ENCODE measurements around the gene SENP3.

Gene SENP3

DNA sequence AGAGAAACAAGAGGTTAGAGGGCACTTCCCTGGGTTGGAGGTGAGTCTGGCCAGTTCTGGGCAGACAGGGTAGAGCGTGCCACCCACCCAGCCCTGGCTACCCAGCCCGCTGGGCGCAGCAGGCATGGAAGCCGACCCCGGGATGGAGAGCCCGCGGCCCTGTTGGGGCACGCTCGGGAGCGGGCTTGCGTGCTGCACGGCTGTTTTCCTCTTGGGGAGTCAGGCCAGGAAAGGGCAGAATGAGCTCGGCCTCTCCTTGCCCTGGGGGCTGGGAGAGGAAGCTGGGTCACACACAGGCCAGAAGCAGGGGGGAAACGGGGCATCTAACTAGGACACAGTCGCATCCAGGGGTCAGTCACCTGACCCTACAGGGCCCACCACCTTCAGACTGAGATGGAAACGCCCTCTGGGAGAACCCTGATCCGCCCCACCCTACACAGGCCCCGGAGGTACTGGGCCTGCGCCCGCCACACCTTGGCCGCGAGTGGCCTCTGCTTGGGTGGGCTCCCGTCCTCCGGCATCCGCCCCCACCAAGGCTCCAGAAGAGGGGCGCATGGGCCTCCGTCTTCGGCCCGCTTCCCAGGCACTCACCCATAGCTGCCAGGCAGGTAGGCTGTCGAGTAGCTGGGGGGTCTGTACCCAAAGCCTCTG, 27.0 kb downstream of the SENP3 start:
- no peak for DNase-seq
- Histone ChIP-seq H3K9me2 (replicated peaks; ENCODE audit: insufficient read depth, low read length) (no peaks in the 10 kb centered on the region), H3K27me3 (replicated peaks; ENCODE audit: insufficient read depth, low read length) (no peaks in the 10 kb centered on the region), H2AFZ (ENCODE audit: low read length) (no peak overlapping the region), H3K4me1 (ENCODE audit: low read length) (0 out of 2 replicates have a peak, but pooled peaks cover 2% of the 10 kb centered on the region), H3K27ac (ENCODE audit: low read length) (no peak overlapping the region), H3K4me3 (ENCODE audit: low read length) (no peak overlapping the region), H4K20me1 (ENCODE audit: insufficient read depth, low read length) (no peaks in the 10 kb centered on the region), H3K36me3 (replicated peaks; ENCODE audit: insufficient read depth, low read length) (no peaks in the 10 kb centered on the region), H3K79me2 (ENCODE audit: low read length) (peaks cover 26% of the 10 kb centered on the region), H3K9me3 (replicated peaks; ENCODE audit: insufficient read depth, low read length) (no peaks in the 10 kb centered on the region), H3K4me2 (ENCODE audit: low read depth, low read length) (no peak overlapping the region), H3F3A (ENCODE audit: insufficient read depth, low read length) (peaks cover 12% of the 10 kb centered on the region; the same call in 1 of the 2 replicates), H3K9ac (ENCODE audit: low read length) (no peak overlapping the region)
- TF ChIP-seq, protein P1, sequence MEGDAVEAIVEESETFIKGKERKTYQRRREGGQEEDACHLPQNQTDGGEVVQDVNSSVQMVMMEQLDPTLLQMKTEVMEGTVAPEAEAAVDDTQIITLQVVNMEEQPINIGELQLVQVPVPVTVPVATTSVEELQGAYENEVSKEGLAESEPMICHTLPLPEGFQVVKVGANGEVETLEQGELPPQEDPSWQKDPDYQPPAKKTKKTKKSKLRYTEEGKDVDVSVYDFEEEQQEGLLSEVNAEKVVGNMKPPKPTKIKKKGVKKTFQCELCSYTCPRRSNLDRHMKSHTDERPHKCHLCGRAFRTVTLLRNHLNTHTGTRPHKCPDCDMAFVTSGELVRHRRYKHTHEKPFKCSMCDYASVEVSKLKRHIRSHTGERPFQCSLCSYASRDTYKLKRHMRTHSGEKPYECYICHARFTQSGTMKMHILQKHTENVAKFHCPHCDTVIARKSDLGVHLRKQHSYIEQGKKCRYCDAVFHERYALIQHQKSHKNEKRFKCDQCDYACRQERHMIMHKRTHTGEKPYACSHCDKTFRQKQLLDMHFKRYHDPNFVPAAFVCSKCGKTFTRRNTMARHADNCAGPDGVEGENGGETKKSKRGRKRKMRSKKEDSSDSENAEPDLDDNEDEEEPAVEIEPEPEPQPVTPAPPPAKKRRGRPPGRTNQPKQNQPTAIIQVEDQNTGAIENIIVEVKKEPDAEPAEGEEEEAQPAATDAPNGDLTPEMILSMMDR (IDR thresholded peaks at IDR 0.05; ENCODE audit: low read length), result no peak
- no peak for TF ChIP-seq EZH2 (optimal IDR thresholded peaks at IDR 0.05; ENCODE audit: low read depth, low read length)
- no peak for TF ChIP-seq EZH2phosphoT487 (IDR thresholded peaks at IDR 0.05; ENCODE audit: low read length)

DNA sequence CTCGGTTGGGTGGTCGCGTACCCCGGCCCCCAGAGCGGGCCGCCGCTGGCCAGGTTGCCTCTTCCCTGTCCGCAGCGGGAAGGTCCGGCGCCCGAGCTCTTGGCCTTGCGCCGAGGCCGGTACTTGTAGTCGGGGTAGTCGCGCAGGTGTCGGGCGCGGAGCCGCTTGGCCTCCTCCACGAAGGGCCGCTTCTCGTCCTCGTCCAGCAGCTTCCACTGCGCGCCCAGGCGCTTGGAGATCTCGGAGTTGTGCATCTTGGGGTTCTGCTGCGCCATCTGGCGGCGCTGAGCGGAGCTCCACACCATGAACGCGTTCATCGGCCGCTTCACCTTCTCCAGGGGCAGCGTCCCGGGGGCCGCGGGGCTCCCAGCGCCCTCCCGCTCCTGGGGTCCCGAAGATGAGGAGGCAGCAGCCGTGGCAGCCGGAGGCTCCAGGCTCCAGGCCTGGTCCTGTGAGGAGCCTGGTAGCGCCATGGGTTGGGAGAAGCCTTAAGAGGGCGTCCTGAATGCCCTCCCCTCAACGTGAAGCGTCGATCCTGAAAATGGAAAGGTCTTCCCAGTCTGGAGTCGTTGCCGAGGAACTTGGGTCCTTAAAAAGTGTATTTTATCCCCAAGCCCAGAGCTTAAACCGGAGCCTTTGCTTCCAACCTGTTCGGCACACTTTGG, 27.6 kb downstream of the SENP3 start:
- H4K20me1 ChIP-seq (ENCODE audit: insufficient read depth, low read length), result no peaks in the 10 kb centered on the region
- H2AFZ ChIP-seq (ENCODE audit: low read length), result no peak overlapping the region
- peaks cover 23% of the 10 kb centered on the region for H3K79me2 ChIP-seq (ENCODE audit: low read length)
- no peak for DNase-seq
- TF ChIP-seq EZH2phosphoT487 (IDR thresholded peaks at IDR 0.05; ENCODE audit: low read length) (no peak), EZH2 (optimal IDR thresholded peaks at IDR 0.05; ENCODE audit: low read depth, low read length) (no peak)
- TF ChIP-seq, protein P1 (IDR thresholded peaks at IDR 0.05; ENCODE audit: low read length), result no peak; the same call in 1 of the 2 replicates
- H3K36me3 ChIP-seq (replicated peaks; ENCODE audit: insufficient read depth, low read length), result no peaks in the 10 kb centered on the region
- H3K9me2 ChIP-seq (replicated peaks; ENCODE audit: insufficient read depth, low read length), result no peaks in the 10 kb centered on the region
- H3K27ac ChIP-seq (ENCODE audit: low read length), result no peak overlapping the region
- 0 out of 2 replicates have a peak, but pooled peaks cover 2% of the 10 kb centered on the region for H3K4me1 ChIP-seq (ENCODE audit: low read length)
- no peak overlapping the region for H3K4me3 ChIP-seq (ENCODE audit: low read length)
- H3K4me2 ChIP-seq (ENCODE audit: low read depth, low read length), result no peak overlapping the region
- H3K27me3 ChIP-seq (replicated peaks; ENCODE audit: insufficient read depth, low read length), result no peaks in the 10 kb centered on the region
- H3K9me3 ChIP-seq (replicated peaks; ENCODE audit: insufficient read depth, low read length), result no peaks in the 10 kb centered on the region
- H3F3A ChIP-seq (ENCODE audit: insufficient read depth, low read length), result peaks cover 9% of the 10 kb centered on the region; the same call in 1 of the 2 replicates
- no peak overlapping the region for H3K9ac ChIP-seq (ENCODE audit: low read length)

DNA sequence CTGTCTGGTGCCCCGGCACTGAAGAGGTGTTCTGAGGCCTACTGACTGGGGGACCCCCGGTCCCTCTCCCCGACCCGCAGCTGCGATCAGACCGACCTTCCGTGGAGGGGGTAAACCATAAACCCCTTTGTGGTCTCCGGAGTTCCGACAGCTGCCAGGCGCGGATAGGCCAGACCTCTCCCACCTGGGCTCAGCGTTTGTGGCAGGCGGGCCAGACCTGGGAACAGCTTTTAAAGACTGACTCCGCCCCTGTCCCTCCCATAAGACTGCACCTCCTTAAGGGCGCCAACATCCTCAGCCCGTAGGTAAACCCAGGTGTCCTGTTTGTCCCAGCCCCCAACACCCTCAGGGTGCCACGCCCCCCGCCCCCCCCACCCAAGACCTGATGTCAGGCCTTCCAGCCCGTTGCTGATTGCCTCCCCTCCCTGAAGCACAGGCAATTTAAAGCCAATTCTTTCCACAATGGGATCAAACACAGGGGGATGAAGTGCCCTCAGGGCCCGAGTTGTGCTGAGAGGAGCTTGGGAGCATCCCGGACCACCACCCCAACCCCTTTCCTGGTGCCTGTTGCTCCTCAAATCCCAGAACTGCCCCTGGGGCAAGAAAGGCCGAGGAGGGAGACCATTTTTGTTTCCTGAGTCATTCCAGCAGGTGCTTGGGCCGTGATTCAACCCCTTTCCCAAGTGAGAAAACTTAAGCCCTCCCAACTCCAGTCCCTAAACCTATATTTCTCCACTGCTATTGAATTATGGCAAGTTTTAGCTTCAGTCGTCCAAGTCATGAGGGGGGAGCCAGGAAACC, 28.4 kb downstream of the SENP3 start, which contains the start of gene SOX15:
TSS of gene SOX15 (minus strand) at position 204 of the 801 bp plus-strand sequence. CDS start 418 bp downstream, outside the sequence.
- Histone ChIP-seq H3K27me3 (replicated peaks; ENCODE audit: insufficient read depth, low read length) (no peaks in the 10 kb centered on the region), H3K9me2 (replicated peaks; ENCODE audit: insufficient read depth, low read length) (no peaks in the 10 kb centered on the region), H3K79me2 (ENCODE audit: low read length) (peaks cover 15% of the 10 kb centered on the region), H2AFZ (ENCODE audit: low read length) (no peak within 1 kb of the TSS), H3K36me3 (replicated peaks; ENCODE audit: insufficient read depth, low read length) (no peaks in the 10 kb centered on the region), H3K9me3 (replicated peaks; ENCODE audit: insufficient read depth, low read length) (no peaks in the 10 kb centered on the region), H3K9ac (ENCODE audit: low read length) (no peak within 1 kb of the TSS), H3K4me2 (ENCODE audit: low read depth, low read length) (no peak within 1 kb of the TSS), H3F3A (ENCODE audit: insufficient read depth, low read length) (0 out of 2 replicates have a peak, but pooled peaks cover 8% of the 10 kb centered on the region), H3K4me3 (ENCODE audit: low read length) (no peak within 1 kb of the TSS), H3K4me1 (ENCODE audit: low read length) (no peaks in the 10 kb centered on the region), H4K20me1 (ENCODE audit: insufficient read depth, low read length) (no peaks in the 10 kb centered on the region), H3K27ac (ENCODE audit: low read length) (no peak within 1 kb of the TSS)
- DNase-seq, result no peak
- TF ChIP-seq EZH2 (optimal IDR thresholded peaks at IDR 0.05; ENCODE audit: low read depth, low read length), result no peak
- TF ChIP-seq EZH2phosphoT487 (IDR thresholded peaks at IDR 0.05; ENCODE audit: low read length), result no peak
- TF ChIP-seq, protein P1 (IDR thresholded peaks at IDR 0.05; ENCODE audit: low read length), result no peak
